ENCODE measurements around the gene SLC25A34. TPM values are rescaled to one million over a fixed set of nuclear protein-coding genes. Genes with fewer than 3 reads are reported as not detected.

SLC25A34 gene
- polyA plus RNA-seq, 3 donors, result 0.08 to 2.7 (median 0.61) TPM

- H3K4me1 Mint-ChIP-seq, result peaks cover 11% of the 10 kb centered on the region
- H3K9me3 Mint-ChIP-seq, result no peaks in the 10 kb centered on the region
- H3K9ac ChIP-seq (ENCODE audit: insufficient read depth, low read length, poor library complexity, severe bottlenecking), result no peak overlapping the region
- no peak overlapping the region for H2AFZ ChIP-seq (ENCODE audit: insufficient read depth, low read depth, low read length, poor library complexity, severe bottlenecking)
- H3K27ac ChIP-seq (ENCODE audit: low read depth in 1 of 2, low read length in 2 of 2), result no peak overlapping the region
- 91% methylated on average over 5 of the region's 7 CpGs for WGBS (ENCODE audit: insufficient coverage)
- no peaks in the 10 kb centered on the region for H3K27me3 ChIP-seq (ENCODE audit: control insufficient read depth in 2 of 2, insufficient read depth in 2 of 2, low read length in 2 of 2)
- TF ChIP-seq CTCF (IDR thresholded peaks at IDR 0.05), result no peak
- no peak overlapping the region for H3K4me3 ChIP-seq (replicated peaks in 1 of 3; ENCODE audit: low read depth in 2 of 3, low read length in 3 of 3)
- intact Hi-C loops (cut with micrococcal nuclease), result no loop called here
- peak overlapping the region in 1 of 7 donors; percentile 51 for H3K27ac Mint-ChIP-seq
- H3K36me3 Mint-ChIP-seq, result peaks cover 23 to 43% of the 10 kb centered on the region in 2 donors
- no peaks in the 10 kb centered on the region for H3K9me3 ChIP-seq (replicated peaks in 1 of 2; ENCODE audit: control insufficient read depth in 1 of 2, insufficient read depth in 1 of 2, low read length in 2 of 2)
- H3K79me2 ChIP-seq (ENCODE audit: insufficient read depth, low read length), result peaks cover 90% of the 10 kb centered on the region
- DNase-seq, result no peak
- H3K27me3 Mint-ChIP-seq (ENCODE audit: low read depth in 3 of 3), result peaks cover 0 to 2% (median 0%) of the 10 kb centered on the region in 3 donors
- no peaks in the 10 kb centered on the region for H3K4me1 ChIP-seq (ENCODE audit: control insufficient read depth in 1 of 2, insufficient read depth in 2 of 2, low read length in 2 of 2)
- no peak overlapping the region for H3K4me2 ChIP-seq (replicated peaks; ENCODE audit: extremely low read depth, low read length, poor library complexity, severe bottlenecking)
- H3K36me3 ChIP-seq (replicated peaks in 1 of 2; ENCODE audit: control insufficient read depth in 1 of 2, insufficient read depth in 2 of 2, low read length in 2 of 2), result peaks cover 10 to 24% of the 10 kb centered on the region in 2 donors
- H4K20me1 ChIP-seq (ENCODE audit: insufficient read depth, low read length), result peaks cover 100% of the 10 kb centered on the region
- no peak overlapping the region for H3K4me3 Mint-ChIP-seq
These were observed 29.3 kb upstream of the SLC25A34 start for GRCh38 chr1:15706751-15707150.

GRCh38 chr1:15707239-15707925, 28.7 kb upstream of the SLC25A34 start:
- Histone ChIP-seq H3K9ac (ENCODE audit: insufficient read depth, low read length, poor library complexity, severe bottlenecking) (no peak overlapping the region), H3K4me3 (replicated peaks in 1 of 3; ENCODE audit: low read depth in 2 of 3, low read length in 3 of 3) (no peak overlapping the region), H3K27ac (ENCODE audit: low read depth in 1 of 2, low read length in 2 of 2) (peak overlapping the region in 1 of 2 donors; percentile 20), H3K9me3 (replicated peaks in 1 of 2; ENCODE audit: control insufficient read depth in 1 of 2, insufficient read depth in 1 of 2, low read length in 2 of 2) (no peaks in the 10 kb centered on the region), H3K4me1 (ENCODE audit: control insufficient read depth in 1 of 2, insufficient read depth in 2 of 2, low read length in 2 of 2) (no peaks in the 10 kb centered on the region), H3K79me2 (ENCODE audit: insufficient read depth, low read length) (peaks cover 90% of the 10 kb centered on the region), H3K4me2 (replicated peaks; ENCODE audit: extremely low read depth, low read length, poor library complexity, severe bottlenecking) (no peak overlapping the region), H2AFZ (ENCODE audit: insufficient read depth, low read depth, low read length, poor library complexity, severe bottlenecking) (no peak overlapping the region), H4K20me1 (ENCODE audit: insufficient read depth, low read length) (peaks cover 100% of the 10 kb centered on the region), H3K36me3 (replicated peaks in 1 of 2; ENCODE audit: control insufficient read depth in 1 of 2, insufficient read depth in 2 of 2, low read length in 2 of 2) (peaks cover 10 to 28% of the 10 kb centered on the region in 2 donors), H3K27me3 (ENCODE audit: control insufficient read depth in 2 of 2, insufficient read depth in 2 of 2, low read length in 2 of 2) (no peaks in the 10 kb centered on the region)
- H3K4me1 Mint-ChIP-seq, result peaks cover 10% of the 10 kb centered on the region
- peaks cover 22 to 36% of the 10 kb centered on the region in 2 donors for H3K36me3 Mint-ChIP-seq
- DNase-seq, result no peak
- H3K27me3 Mint-ChIP-seq (ENCODE audit: low read depth in 3 of 3), result peaks cover 0 to 2% (median 0%) of the 10 kb centered on the region in 3 donors
- peak overlapping the region in 3 of 7 donors; percentile 35 to 60 (median 37) for H3K27ac Mint-ChIP-seq
- WGBS (ENCODE audit: insufficient coverage), result 89% methylated on average over 7 of the region's 8 CpGs
- no peak overlapping the region for H3K4me3 Mint-ChIP-seq
- TF ChIP-seq CTCF (IDR thresholded peaks at IDR 0.05), result no peak
- no peaks in the 10 kb centered on the region for H3K9me3 Mint-ChIP-seq
- intact Hi-C loops (cut with micrococcal nuclease), result no loop called here
